HG03060 (cell line): Measurements from ENCODE around the gene PGLYRP4.
"Not testable (repeated sequence)": the region's sequence is repeated elsewhere in the genome, so short reads cannot be mapped to it uniquely, and the experiment has no call there.

Experiments
- ATAC-seq: cut with Tn5 transposase; IDR thresholded peaks from one replicate; pipeline ENCODE4 v1.9.1; 2021; ENCODE audit warnings: low read depth, moderate number of reproducible peaks; ENCODE audit not compliant: unreplicated experiment

PGLYRP4 gene

GRCh38 chr1:153357076-153357852, 8.6 kb upstream of the PGLYRP4 start:
- ATAC-seq: no peak

GRCh38 chr1:153356392-153357075, 7.9 kb upstream of the PGLYRP4 start:
- ATAC-seq: no peak

- ATAC-seq: no peak
Observed at GRCh38 chr1:153355445-153356071, 6.9 kb upstream of the PGLYRP4 start.

- no peak for ATAC-seq
Observed at GRCh38 chr1:153354515-153355193, 6.0 kb upstream of the PGLYRP4 start.

- no peak for ATAC-seq
Observed at GRCh38 chr1:153353226-153353947, 4.7 kb upstream of the PGLYRP4 start.

GRCh38 chr1:153352523-153352922, 3.9 kb upstream of the PGLYRP4 start:
- no peak for ATAC-seq

- ATAC-seq: no peak
Observed at GRCh38 chr1:153350321-153350957, 1.8 kb upstream of the PGLYRP4 start.

- ATAC-seq: no peak
Observed at GRCh38 chr1:153349363-153350320, 1.0 kb upstream of the PGLYRP4 start.

GRCh38 chr1:153347856-153348255, 785 bp downstream of the PGLYRP4 start:
- no peak for ATAC-seq

- ATAC-seq: not testable (repeated sequence)
Observed at GRCh38 chr1:153347049-153347448, 1.6 kb downstream of the PGLYRP4 start.

GRCh38 chr1:153346077-153346723, 2.4 kb downstream of the PGLYRP4 start:
- no peak for ATAC-seq

GRCh38 chr1:153345187-153346076, 3.2 kb downstream of the PGLYRP4 start:
- ATAC-seq: no peak

- ATAC-seq: no peak
Observed at GRCh38 chr1:153344718-153345025, 4.0 kb downstream of the PGLYRP4 start.

GRCh38 chr1:153343811-153344717, 4.6 kb downstream of the PGLYRP4 start:
- no peak for ATAC-seq

GRCh38 chr1:153343040-153343681, 5.5 kb downstream of the PGLYRP4 start:
- no peak for ATAC-seq

GRCh38 chr1:153342178-153342577, 6.5 kb downstream of the PGLYRP4 start:
- ATAC-seq: no peak
